ENCODE data around the gene THAP2.

Gene THAP2

DNA sequence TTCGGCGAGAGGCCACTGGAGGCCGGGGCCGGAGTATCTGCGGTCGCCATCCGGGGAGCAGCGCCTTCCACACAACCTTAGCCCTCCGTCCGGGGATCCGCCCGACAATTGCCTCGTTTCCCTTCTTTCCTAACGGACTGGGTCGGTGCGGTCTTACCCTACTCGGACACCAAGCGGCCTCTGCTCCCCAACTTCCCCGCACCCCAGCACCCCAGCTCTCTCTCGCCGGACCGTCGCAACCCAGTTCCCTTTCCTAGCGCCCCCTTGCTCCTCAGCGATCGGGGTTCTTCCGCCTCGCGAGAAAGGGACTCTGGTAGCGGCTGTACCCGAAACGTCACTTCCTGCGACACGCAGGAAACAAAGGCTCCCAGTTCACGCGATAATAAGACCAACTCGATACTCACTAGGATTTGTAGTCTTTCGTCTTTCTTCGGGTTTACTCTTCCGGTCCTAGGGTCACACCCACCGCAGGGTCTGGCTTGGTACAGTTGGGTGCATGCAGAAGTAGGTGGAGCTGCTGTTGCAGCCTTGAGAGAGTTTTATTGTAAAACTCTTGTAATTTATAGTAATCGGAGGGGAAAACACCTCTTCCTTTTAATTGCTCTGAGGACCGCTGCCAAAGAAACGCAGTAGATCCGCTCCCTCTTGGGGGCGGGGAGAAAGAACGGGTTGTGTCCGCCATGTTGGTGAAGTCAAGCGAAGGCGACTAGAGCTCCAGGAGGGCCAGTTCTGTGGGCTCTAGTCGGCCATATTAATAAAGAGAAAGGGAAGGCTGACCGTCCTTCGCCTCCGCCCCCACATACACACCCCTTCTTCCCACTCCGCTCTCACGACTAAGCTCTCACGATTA is at the start of gene THAP2, which contains the start of gene ZFC3H1:
THAP2 (plus strand) TSS at position 741 of the 850 bp plus-strand sequence. CDS start 209 bp downstream, outside the sequence.
ZFC3H1 (minus strand) TSS at position 288 of the 850 bp plus-strand sequence; CDS start at position 50, 238 bp downstream.
- peak; percentile 98 to 100 (median 100) for DNase-seq

GRCh38 chr12:71621938-71622337 is 42.2 kb upstream of the THAP2 start:
- DNase-seq: no peak

GRCh38 chr12:71625476-71625875 is 38.6 kb upstream of the THAP2 start:
- DNase-seq: no peak

GRCh38 chr12:71626098-71626497 is 38.0 kb upstream of the THAP2 start:
- no peak for DNase-seq

GRCh38 chr12:71626768-71627167 is 37.3 kb upstream of the THAP2 start:
- DNase-seq: no peak

DNA sequence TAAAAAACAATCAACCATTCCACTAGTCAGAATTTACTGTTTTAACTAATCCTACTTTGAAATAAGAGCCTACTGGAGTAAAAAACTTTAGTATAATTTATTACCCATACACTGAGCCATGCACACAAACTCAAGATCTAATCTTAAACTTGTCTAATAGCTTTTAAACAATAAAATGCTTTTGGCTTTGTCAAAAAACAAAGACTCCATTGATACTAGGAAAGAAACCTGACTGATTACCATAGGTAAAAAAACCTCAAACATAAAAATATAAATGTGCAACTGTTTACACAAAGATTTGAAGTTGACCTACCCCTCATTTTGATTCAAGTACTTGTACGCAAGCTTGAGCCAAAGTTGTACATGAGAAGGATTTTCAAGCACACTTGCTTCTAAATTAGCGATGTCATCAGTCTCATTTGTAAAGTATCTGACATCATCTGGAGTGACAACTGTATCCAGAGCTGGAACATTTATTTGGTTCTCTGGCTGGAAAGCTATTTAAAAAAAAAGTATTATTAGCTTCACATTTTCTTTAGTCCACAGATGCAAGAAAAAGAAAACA is 36.6 kb upstream of the THAP2 start:
- peak in 1 of 3 experiments; percentile 64 for DNase-seq

GRCh38 chr12:71636704-71637115 is 27.4 kb upstream of the THAP2 start:
- peak; percentile 51 to 85 (median 77) for DNase-seq

DNA sequence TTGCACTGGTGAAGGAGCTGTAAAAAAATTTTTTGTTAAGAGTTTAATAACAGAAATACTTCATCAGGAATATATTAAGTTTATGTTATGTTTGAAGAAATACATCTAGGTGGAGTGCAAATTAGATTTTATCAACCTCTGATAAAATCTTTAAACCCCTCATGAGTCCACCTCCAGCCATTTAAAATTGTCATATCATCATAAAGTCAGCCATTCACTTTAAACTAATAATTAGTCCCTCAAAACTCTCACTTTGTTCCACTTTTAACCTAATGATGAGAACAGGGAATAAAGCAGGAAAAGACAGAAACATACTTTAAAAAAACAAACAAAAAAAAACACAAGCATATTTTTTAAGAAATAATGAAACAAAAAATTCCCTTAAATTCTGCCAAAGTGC is 25.6 kb upstream of the THAP2 start:
- no peak for DNase-seq

- peak in 1 of 3 experiments; percentile 34 for DNase-seq
Measured at GRCh38 chr12:71639341-71639760, 24.8 kb upstream of the THAP2 start.

DNA sequence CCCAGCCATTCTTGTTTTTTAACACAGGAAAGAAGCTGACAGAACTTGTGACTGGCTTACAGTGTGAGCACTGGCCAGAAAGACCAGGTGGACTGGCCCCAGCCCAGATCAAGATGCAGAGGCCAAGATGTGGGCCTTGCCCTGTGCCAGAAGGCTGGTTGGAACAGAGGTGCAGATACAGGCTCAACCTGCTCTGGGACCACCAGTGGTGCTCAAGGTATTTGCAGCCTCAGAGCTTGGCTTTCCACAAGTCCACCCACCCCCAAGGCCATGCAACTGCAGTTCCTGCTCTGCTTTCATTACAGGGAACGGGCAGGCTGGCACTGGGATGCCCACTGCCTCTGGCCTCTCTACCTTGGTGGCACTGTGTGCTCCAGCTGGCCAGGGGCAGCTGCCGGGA is 23.8 kb upstream of the THAP2 start:
- DNase-seq: no peak

DNA sequence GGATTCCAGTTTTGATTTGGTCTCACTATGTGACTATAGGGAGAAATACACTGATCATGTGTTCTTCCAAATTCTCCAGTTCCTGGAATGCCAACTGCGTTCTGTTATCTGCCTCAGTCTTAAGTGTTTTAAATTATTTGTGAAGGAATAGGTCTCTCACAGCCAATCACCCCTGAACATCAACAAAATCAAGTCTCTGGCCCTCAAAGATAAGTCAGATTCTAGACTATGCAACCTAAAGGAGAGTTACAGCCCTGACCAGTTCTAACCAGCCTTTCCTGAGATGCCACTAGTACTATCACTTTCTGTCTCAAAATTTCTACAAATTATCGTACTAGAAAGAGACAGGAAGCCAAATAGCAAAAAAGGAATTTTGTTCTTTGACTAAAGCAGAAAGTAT is 22.7 kb upstream of the THAP2 start:
- DNase-seq: no peak

DNA sequence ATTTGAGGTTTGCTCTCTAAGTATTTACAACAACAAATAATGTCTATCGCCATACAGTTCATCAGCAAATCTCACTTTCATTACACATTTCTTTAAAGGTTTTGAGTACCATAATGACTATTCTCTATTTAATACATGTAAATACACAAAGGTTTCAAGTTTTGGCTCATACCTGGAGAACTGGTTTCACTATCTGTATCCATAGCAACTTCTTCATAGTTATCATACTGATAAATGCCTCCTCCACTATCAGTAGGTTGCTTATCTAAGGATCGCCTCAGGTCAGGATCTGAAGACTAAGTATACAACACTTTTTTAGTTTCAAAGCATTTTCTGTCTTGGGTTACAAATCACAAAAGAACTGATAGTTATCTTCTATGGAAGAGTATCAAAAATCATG is 21.8 kb upstream of the THAP2 start:
- DNase-seq: no peak

DNA sequence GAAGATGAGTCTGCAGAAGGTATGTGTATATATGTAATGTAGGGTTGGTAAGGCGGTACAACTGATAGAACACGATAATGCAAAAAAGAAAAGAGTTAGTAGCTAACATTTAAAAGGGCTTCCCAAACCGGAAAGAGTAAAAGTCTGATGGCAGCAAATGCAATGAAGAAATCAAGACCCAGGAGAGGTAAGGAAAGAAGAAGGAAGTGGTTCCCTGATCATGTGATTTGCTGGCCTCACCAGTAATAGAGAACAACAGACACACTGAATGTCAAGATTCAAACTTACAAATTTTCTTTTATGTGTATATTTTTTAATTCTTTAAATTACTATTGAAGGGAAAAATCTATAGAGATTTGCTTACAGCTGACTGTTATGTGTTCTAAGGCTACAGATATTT is 18.8 kb upstream of the THAP2 start:
- DNase-seq: no peak

- DNase-seq: no peak
Measured at GRCh38 chr12:71646512-71646911, 17.6 kb upstream of the THAP2 start.

DNA sequence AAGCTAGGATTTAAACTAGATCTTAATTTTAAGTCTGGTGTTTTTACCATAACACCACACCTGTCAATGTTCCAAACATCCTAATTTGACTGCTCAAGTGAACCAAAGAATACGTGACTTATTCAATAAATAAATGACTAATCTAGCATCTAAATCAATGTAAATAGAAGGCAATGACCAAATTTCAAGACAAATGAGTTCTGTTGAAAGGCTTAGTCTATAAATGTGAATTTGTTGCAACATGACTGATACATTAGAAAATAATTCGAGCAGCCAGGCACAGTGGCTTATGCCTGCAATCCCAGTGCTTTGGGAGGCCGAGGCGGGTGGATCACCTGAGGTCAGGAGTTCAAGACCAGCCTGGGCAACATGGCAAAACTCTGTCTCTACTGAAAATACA is 15.6 kb upstream of the THAP2 start:
- DNase-seq: no peak

DNA sequence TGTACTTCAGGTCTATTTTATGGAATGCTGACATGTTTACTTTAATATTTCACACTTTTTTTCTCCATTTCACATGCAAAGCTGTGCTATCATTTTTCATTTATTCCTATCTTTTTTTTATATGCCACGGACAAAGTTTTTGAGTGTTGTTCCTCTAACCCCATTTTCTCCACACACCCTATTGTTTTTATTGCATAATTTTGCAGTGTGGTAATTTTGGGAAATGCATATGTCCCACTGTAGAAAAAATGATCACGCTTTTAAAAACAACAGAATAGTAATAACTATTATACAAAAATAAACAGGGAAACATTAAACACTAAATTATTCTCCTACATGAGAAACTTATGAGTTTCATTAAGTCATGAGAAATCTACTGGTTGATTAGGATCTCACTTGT is 14.7 kb upstream of the THAP2 start:
- no peak for DNase-seq

- no peak for DNase-seq
Measured at GRCh38 chr12:71652656-71653055, 11.4 kb upstream of the THAP2 start.

DNA sequence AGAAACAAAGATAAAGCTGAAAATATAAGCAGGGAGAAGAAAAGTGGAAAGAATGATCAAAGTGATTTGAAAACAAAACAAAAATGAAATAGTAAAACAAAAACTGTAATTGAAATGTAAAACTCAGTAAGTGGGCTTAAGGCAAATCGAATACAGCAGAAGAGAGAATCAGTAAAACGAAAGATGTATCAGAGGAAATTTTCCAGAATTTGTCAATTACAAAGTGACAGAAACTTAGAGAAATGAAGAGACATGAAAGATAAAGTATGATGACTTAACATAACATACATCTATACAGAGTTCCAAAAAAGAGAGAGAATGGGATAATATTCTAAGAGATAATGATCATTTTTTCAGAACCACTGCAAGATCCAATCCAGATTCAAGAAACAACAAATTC is 11.0 kb upstream of the THAP2 start:
- DNase-seq: no peak

DNA sequence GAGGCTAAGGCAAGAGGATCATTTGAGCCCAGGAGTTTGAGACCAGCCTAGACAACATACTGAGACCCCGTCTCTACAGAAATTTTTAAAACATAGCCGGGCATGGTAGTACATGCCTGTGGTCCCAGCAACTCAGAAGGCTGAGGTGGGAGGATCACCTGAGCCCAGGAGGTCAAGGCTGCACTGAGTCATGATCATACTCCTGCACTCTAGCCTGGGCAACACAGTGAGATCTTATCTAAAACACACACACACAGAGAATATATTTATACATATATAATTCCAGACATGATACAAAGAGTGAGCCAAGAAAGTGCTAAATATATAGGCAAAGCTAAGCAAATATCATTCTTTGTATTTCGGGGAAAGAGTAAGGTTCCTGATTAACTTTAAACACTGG is 9.9 kb upstream of the THAP2 start:
- no peak for DNase-seq

DNA sequence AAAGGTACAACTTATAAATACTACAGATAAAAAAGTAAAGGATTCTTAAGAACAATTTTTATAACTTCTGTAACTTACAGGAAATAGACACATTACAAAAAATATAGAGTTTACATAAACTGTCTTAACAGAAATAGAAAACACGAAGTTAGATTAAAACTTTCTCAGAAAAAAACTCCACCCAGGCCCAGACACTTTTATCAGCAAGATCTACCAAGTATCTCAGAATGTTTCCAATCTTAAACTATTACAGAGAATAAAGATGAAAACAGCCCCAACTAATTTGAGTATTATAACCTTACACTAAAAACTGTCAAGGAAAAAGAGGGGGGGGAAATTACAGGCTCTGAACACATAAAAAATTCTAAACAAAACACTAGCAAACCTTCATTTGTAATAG is 8.6 kb upstream of the THAP2 start:
- no peak for DNase-seq

DNA sequence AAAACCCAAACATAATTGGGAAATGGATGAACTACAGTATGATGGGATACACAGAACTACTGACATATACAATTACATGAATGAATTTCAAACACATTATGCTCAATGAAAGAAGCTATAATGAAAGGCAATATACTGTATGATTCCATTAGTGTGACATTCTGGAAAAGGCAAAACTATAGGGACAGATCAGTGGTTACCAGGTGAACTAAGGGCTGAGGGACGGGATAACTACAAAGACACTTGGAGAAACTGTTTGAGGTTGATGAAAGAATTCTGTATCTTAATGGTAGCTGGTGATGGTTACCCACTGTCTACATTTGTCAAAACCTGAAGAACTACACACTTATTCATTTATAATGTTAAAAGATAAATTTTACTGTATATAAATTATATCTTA is 8.2 kb upstream of the THAP2 start:
- no peak for DNase-seq

DNA sequence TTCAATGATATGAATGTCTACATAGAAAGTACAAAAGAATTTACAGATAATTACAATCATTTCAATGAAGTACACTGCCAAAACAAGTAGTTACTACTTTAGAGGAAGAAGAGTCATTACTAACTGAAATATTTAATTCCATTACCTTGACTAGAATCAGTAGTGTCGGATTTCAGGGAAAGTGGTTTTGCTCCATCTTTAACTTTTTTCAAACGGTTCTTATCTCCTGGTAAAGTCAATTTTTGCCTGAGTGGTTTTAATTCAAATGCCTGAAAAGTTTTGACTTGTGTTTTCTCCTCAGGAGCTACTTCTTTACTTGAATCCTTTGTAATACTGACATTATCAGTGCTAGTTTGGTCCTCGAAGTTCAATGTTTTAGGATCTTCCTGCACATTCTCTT is 7.4 kb upstream of the THAP2 start:
- no peak for DNase-seq

GRCh38 chr12:71661977-71662530 is 2.0 kb upstream of the THAP2 start:
- DNase-seq: no peak
